Ovary (tissue), 3 donors: ENCODE data around the gene GRIN1.

Source experiments
- EP300 ChIP-seq: sonication (generic); formaldehyde crosslinking; IDR thresholded peaks from one replicate; pipeline ENCODE4 v1.6.1; 2017; ENCODE audit warnings: antibody characterized with exemption
- POLR2A ChIP-seq: fragments of 450-650 bp; IDR thresholded peaks from one replicate; pipeline ENCODE4 v1.6.1; 2017; ENCODE audit warnings: antibody characterized with exemption, mild to moderate bottlenecking, moderate library complexity
- TF ChIP-seq, protein P1 (sequence below), 3 donors: fragments of 450-650 bp in 2 of 3; fragments of 200-600 bp in 1 of 3; IDR thresholded peaks; one replicate each; pipeline versions ENCODE4 v1.5.1 to v1.8.0; 2016 to 2022; ENCODE audit warnings: antibody characterized with exemption in 3 of 3, mild to moderate bottlenecking in 1 of 3
- donor health status: DM: no; HTN: no; CAD: no.

DNA sequence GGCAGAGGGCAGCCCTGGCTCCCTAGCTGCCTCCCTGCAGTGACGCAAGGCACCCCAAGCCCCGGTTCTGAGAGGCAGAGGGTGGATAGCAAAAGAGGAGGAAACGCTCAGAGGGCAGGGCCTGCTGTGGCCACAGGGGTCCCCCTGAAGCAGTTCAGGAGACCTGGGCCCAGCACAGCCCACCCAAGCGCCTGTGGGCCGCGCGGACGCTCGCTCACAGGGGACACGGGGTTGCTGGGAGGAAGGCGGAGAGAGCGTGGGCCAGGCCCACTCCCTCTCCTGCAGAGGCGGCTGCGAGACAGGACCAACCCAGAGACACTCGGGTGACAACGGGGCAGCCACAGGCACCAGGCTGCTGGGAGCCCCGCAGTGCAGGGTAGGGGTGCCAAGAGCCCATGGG, 40.8 kb downstream of the GRIN1 start:
- TF ChIP-seq, protein P1, sequence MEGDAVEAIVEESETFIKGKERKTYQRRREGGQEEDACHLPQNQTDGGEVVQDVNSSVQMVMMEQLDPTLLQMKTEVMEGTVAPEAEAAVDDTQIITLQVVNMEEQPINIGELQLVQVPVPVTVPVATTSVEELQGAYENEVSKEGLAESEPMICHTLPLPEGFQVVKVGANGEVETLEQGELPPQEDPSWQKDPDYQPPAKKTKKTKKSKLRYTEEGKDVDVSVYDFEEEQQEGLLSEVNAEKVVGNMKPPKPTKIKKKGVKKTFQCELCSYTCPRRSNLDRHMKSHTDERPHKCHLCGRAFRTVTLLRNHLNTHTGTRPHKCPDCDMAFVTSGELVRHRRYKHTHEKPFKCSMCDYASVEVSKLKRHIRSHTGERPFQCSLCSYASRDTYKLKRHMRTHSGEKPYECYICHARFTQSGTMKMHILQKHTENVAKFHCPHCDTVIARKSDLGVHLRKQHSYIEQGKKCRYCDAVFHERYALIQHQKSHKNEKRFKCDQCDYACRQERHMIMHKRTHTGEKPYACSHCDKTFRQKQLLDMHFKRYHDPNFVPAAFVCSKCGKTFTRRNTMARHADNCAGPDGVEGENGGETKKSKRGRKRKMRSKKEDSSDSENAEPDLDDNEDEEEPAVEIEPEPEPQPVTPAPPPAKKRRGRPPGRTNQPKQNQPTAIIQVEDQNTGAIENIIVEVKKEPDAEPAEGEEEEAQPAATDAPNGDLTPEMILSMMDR (IDR thresholded peaks at IDR 0.05): no peak
- TF ChIP-seq POLR2A (no peak), EP300 (no peak)
